ENCODE data around the gene TOM1L2. TPM values are rescaled to one million over a fixed set of nuclear protein-coding genes. Genes with fewer than 3 reads are reported as not detected.

Gene TOM1L2
- total RNA-seq, 1 donor: 34.1 TPM

- TF ChIP-seq CTCF (IDR thresholded peaks at IDR 0.05; ENCODE audit: insufficient read depth, low read depth, low read length): no peak
- DNase-seq (ENCODE audit: low read depth): no peak
- H3K4me3 ChIP-seq (ENCODE audit: low read depth, low read length): no peak overlapping the region
Observed at GRCh38 chr17:17798010-17798556, 174.1 kb downstream of the TOM1L2 start.

- no peak for DNase-seq (ENCODE audit: low read depth)
- H3K4me3 ChIP-seq (ENCODE audit: low read depth, low read length): no peak overlapping the region
- TF ChIP-seq CTCF (IDR thresholded peaks at IDR 0.05; ENCODE audit: insufficient read depth, low read depth, low read length): no peak
Observed at GRCh38 chr17:17797119-17797809, 174.9 kb downstream of the TOM1L2 start.

- H3K4me3 ChIP-seq (ENCODE audit: low read depth, low read length): no peak overlapping the region
- no peak for DNase-seq (ENCODE audit: low read depth)
- no peak for TF ChIP-seq CTCF (IDR thresholded peaks at IDR 0.05; ENCODE audit: insufficient read depth, low read depth, low read length)
Observed at GRCh38 chr17:17796787-17797061, 175.5 kb downstream of the TOM1L2 start.

- no peak for TF ChIP-seq CTCF (IDR thresholded peaks at IDR 0.05; ENCODE audit: insufficient read depth, low read depth, low read length)
- no peak for DNase-seq (ENCODE audit: low read depth)
Observed at GRCh38 chr17:17795946-17796786, 176.0 kb downstream of the TOM1L2 start.

GRCh38 chr17:17795296-17795695 lies 176.9 kb downstream of the TOM1L2 start:
- no peak for TF ChIP-seq CTCF (IDR thresholded peaks at IDR 0.05; ENCODE audit: insufficient read depth, low read depth, low read length)
- no peak for DNase-seq (ENCODE audit: low read depth)
- no peak overlapping the region for H3K4me3 ChIP-seq (ENCODE audit: low read depth, low read length)

More at GRCh38 chr17:17795946-17796786, 176.0 kb downstream of the TOM1L2 start:
- H3K4me3 ChIP-seq (ENCODE audit: low read depth, low read length): no peak overlapping the region

- no peak overlapping the region for H3K4me3 ChIP-seq (ENCODE audit: low read depth, low read length)
- TF ChIP-seq CTCF (IDR thresholded peaks at IDR 0.05; ENCODE audit: insufficient read depth, low read depth, low read length): no peak
- DNase-seq (ENCODE audit: low read depth): no peak
Observed at GRCh38 chr17:17794382-17794781, 177.8 kb downstream of the TOM1L2 start.

Small RNA genes within 50 kb of the gene (small RNA-seq; reads per million reads assigned to genes)
- gene MIR33B (29.7 reads per million, percentile 95 among the genes with 10 or more reads in this experiment), gene MIR6777 (not detected)

Other genes starting within 250 kb of the TOM1L2 start
- 92.0 and 128 TPM in 2 replicates for gene SREBF1, start 135.4 kb downstream of the TOM1L2 start, total RNA-seq
- under 0.01 and 0.97 TPM in 2 replicates for gene DRC3, start 462 bp upstream of the TOM1L2 start, total RNA-seq
- gene ATPAF2, start 66.8 kb upstream of the TOM1L2 start, total RNA-seq: 13.0 and 15.5 TPM in 2 replicates
- 6.8 and 7.8 TPM in 2 replicates for gene GID4, start 67.0 kb upstream of the TOM1L2 start, total RNA-seq
- gene DRG2, start 115.5 kb upstream of the TOM1L2 start, total RNA-seq: 30.3 and 33.2 TPM in 2 replicates
- gene MYO15A, start 136.4 kb upstream of the TOM1L2 start, total RNA-seq: 0.43 and 0.97 TPM in 2 replicates
- gene ALKBH5, start 211.4 kb upstream of the TOM1L2 start, total RNA-seq: 113 and 144 TPM in 2 replicates